H9 (cell line): Measurements from ENCODE around the gene MRPL45. TPM values are rescaled to one million over a fixed set of nuclear protein-coding genes. Genes with fewer than 3 reads are reported as not detected.
A peak's percentile ranks its signal among the peaks of the same experiment; 100 is the strongest.

Experiments
- DNase-seq: peaks from one replicate; pipeline ENCODE4 v3.0.0-alpha.2; 2017
- H2AFZ ChIP-seq: one replicate; pipeline ENCODE4 v1.6.1; 2013; ENCODE audit warnings: mild to moderate bottlenecking, low read length, control low read depth, moderate library complexity
- H2AK5ac ChIP-seq: 2 replicates; pipeline ENCODE4 v1.6.1; 2013; ENCODE audit warnings: low read length, control low read depth, mixed read lengths; ENCODE audit not compliant: insufficient read length
- H2BK120ac ChIP-seq: one replicate; pipeline ENCODE4 v1.6.1; 2013; ENCODE audit warnings: low read depth, mild to moderate bottlenecking, low read length, control low read depth, inconsistent platforms; ENCODE audit not compliant: poor library complexity, severe bottlenecking
- H2BK12ac ChIP-seq: 2 replicates; pipeline ENCODE4 v1.6.1; 2013; ENCODE audit warnings: low read length, control low read depth, mixed read lengths, low read depth; ENCODE audit not compliant: insufficient read length
- H2BK15ac ChIP-seq: 2 replicates; pipeline ENCODE4 v1.6.1; 2013; ENCODE audit warnings: low read depth, low read length, control low read depth
- H2BK20ac ChIP-seq: one replicate; pipeline ENCODE4 v1.6.1; 2013; ENCODE audit warnings: low read depth, mild to moderate bottlenecking, low read length, control low read depth, inconsistent platforms; ENCODE audit not compliant: poor library complexity, severe bottlenecking
- H2BK5ac ChIP-seq: 2 replicates; pipeline ENCODE4 v1.6.1; 2013; ENCODE audit warnings: low read length, control low read depth, mixed read lengths; ENCODE audit not compliant: insufficient read length
- H3K14ac ChIP-seq: 2 replicates; pipeline ENCODE4 v1.6.1; 2013; ENCODE audit warnings: low read length, control low read depth; ENCODE audit not compliant: insufficient read depth
- H3K18ac ChIP-seq: 2 replicates; pipeline ENCODE4 v1.6.1; 2013; ENCODE audit warnings: low read depth, mild to moderate bottlenecking, mixed read lengths, low read length, control low read depth; ENCODE audit not compliant: insufficient read length
- H3K23ac ChIP-seq: 2 replicates; pipeline ENCODE4 v1.6.1; 2013; ENCODE audit warnings: low read length, control low read depth, mixed read lengths, low read depth; ENCODE audit not compliant: insufficient read length
- H3K23me2 ChIP-seq: 2 replicates; pipeline ENCODE4 v1.6.1; 2013; ENCODE audit warnings: low read depth, mild to moderate bottlenecking, mixed read lengths, low read length, control low read depth; ENCODE audit not compliant: insufficient read length, poor library complexity, severe bottlenecking
- H3K27ac ChIP-seq: 2 replicates; pipeline ENCODE4 v1.5.1; 2013; ENCODE audit warnings: low read length, control low read depth, mixed read lengths, low read depth; ENCODE audit not compliant: insufficient read length
- H3K27me3 ChIP-seq: 2 replicates; pipeline ENCODE4 v1.6.1; 2013; ENCODE audit warnings: low read length, control low read depth, inconsistent platforms; ENCODE audit not compliant: insufficient read depth
- H3K4ac ChIP-seq: 2 replicates; pipeline ENCODE4 v1.6.1; 2013; ENCODE audit warnings: low read depth, mild to moderate bottlenecking, control low read depth, inconsistent platforms, low read length, moderate library complexity
- H3K4me1 ChIP-seq: 2 replicates; pipeline ENCODE4 v1.6.1; 2013; ENCODE audit warnings: low read length, control low read depth, inconsistent platforms; ENCODE audit not compliant: insufficient read depth
- H3K4me2 ChIP-seq: 2 replicates; pipeline ENCODE4 v1.6.1; 2013; ENCODE audit warnings: low read length, control low read depth, mixed read lengths; ENCODE audit not compliant: insufficient read length, insufficient read depth
- H3K56ac ChIP-seq: 2 replicates; pipeline ENCODE4 v1.6.1; 2013; ENCODE audit warnings: low read depth, mild to moderate bottlenecking, mixed read lengths, low read length, control low read depth; ENCODE audit not compliant: insufficient read length
- H3K79me1 ChIP-seq: 2 replicates; pipeline ENCODE4 v1.6.1; 2013; ENCODE audit warnings: low read depth, mild to moderate bottlenecking, moderate library complexity, low read length, control low read depth, inconsistent platforms; ENCODE audit not compliant: insufficient read depth, poor library complexity, severe bottlenecking
- H3K79me2 ChIP-seq: 2 replicates; pipeline ENCODE4 v1.6.1; 2013; ENCODE audit warnings: low read length, control low read depth, inconsistent platforms; ENCODE audit not compliant: insufficient read depth
- H3K9ac ChIP-seq: 2 replicates; pipeline ENCODE4 v1.6.1; 2013; ENCODE audit warnings: low read length, control low read depth, mixed read lengths; ENCODE audit not compliant: insufficient read length; ENCODE audit errors: extremely low read depth
- H3K9me3 ChIP-seq: one replicate; pipeline ENCODE4 v1.6.1; 2013; ENCODE audit warnings: low read depth, low read length, inconsistent platforms; ENCODE audit not compliant: control insufficient read depth
- H3T11ph ChIP-seq: one replicate; pipeline ENCODE4 v1.6.1; 2013; ENCODE audit warnings: mild to moderate bottlenecking, low read length, control low read depth, inconsistent platforms
- H4K20me1 ChIP-seq: one replicate; pipeline ENCODE4 v1.6.1; 2013; ENCODE audit not compliant: control insufficient read depth, insufficient read length, insufficient read depth
- H4K5ac ChIP-seq: 2 replicates; pipeline ENCODE4 v1.6.1; 2013; ENCODE audit warnings: low read depth, mild to moderate bottlenecking, mixed read lengths, low read length, control low read depth; ENCODE audit not compliant: insufficient read length
- H4K8ac ChIP-seq: replicated peaks from 2 replicates; pipeline ENCODE4 v1.6.1; 2013; ENCODE audit warnings: low read length, control low read depth, mixed read lengths, low read depth; ENCODE audit not compliant: insufficient read length
- H4K91ac ChIP-seq: 2 replicates; pipeline ENCODE4 v1.6.1; 2013; ENCODE audit warnings: low read depth, mild to moderate bottlenecking, moderate library complexity, mixed read lengths, low read length, control low read depth; ENCODE audit not compliant: insufficient read length
- H3K27ac Mint-ChIP-seq, 3 experiments: 2 replicates in 2 of 3; 3 replicates in 1 of 3; pipeline ENCODE4 v1.8.0; 2020 to 2021; ENCODE audit warnings: mixed read lengths in 3 of 3, mild to moderate bottlenecking in 1 of 3, moderate library complexity in 1 of 3
- H3K27me3 Mint-ChIP-seq: 2 replicates; pipeline ENCODE4 v1.8.0; 2021; ENCODE audit warnings: low read depth, mild to moderate bottlenecking, moderate library complexity, mixed read lengths
- H3K36me3 Mint-ChIP-seq, 3 experiments: 2 replicates in 2 of 3; 3 replicates in 1 of 3; pipeline ENCODE4 v1.8.0; 2020 to 2021; ENCODE audit warnings: low read depth in 3 of 3, mixed read lengths in 3 of 3; ENCODE audit not compliant: insufficient read depth in 1 of 3
- H3K4me1 Mint-ChIP-seq, 2 experiments: 2 replicates each; pipeline ENCODE4 v1.8.0; 2020; ENCODE audit warnings: mixed read lengths in 2 of 2
- H3K4me3 Mint-ChIP-seq, 2 experiments: 2 replicates in 1 of 2; 3 replicates in 1 of 2; pipeline ENCODE4 v1.8.0; 2020 to 2021; ENCODE audit warnings: mild to moderate bottlenecking in 2 of 2, mixed read lengths in 2 of 2, moderate library complexity in 1 of 2
- H3K9me3 Mint-ChIP-seq, 2 experiments: 2 replicates in 1 of 2; 3 replicates in 1 of 2; pipeline ENCODE4 v1.8.0; 2020; ENCODE audit warnings: mild to moderate bottlenecking in 2 of 2, mixed read lengths in 2 of 2, moderate library complexity in 1 of 2
- WGBS: extraction: QIAGEN DNeasy Blood & Tissue Kit; methylation state at CpG from one replicate; pipeline ENCODE4 v1.1.7; 2013; ENCODE audit warnings: missing lambda C conversion rate, low lambda C conversion rate, mixed read lengths; ENCODE audit not compliant: insufficient read length; ENCODE audit errors: extremely low coverage; 5-methylcytosine and 5-hydroxymethylcytosine counted together
- total RNA-seq: library from RNA; stranded (reverse); gene quantifications from 2 replicates; pipeline ENCODE4 v1.2.1, GENCODE V29; 2021
- TF ChIP-seq, protein P1 (sequence below): fragments of 200-600 bp; sonication (generic); conservative IDR thresholded peaks from 3 replicates; pipeline ENCODE4 v1.8.0; 2021; ENCODE audit warnings: antibody characterized with exemption, mild to moderate bottlenecking

The MRPL45 gene
- total RNA-seq, 1 experiment from 2014 or later = 59.9 TPM

GRCh38 chr17:38343608-38344419 is 46.8 kb downstream of the MRPL45 start, which contains the start of gene GPR179:
Gene GPR179 (minus strand): TSS chr17:38343956. CDS start chr17:38343789, 167 bp downstream.
- TF ChIP-seq, protein P1, sequence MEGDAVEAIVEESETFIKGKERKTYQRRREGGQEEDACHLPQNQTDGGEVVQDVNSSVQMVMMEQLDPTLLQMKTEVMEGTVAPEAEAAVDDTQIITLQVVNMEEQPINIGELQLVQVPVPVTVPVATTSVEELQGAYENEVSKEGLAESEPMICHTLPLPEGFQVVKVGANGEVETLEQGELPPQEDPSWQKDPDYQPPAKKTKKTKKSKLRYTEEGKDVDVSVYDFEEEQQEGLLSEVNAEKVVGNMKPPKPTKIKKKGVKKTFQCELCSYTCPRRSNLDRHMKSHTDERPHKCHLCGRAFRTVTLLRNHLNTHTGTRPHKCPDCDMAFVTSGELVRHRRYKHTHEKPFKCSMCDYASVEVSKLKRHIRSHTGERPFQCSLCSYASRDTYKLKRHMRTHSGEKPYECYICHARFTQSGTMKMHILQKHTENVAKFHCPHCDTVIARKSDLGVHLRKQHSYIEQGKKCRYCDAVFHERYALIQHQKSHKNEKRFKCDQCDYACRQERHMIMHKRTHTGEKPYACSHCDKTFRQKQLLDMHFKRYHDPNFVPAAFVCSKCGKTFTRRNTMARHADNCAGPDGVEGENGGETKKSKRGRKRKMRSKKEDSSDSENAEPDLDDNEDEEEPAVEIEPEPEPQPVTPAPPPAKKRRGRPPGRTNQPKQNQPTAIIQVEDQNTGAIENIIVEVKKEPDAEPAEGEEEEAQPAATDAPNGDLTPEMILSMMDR = no peak
- Mint-ChIP-seq H3K36me3 (no peaks in the 10 kb centered on the region), H3K4me1 (peaks cover 17% of the 10 kb centered on the region in 2 experiments), H3K9me3 (no peaks in the 10 kb centered on the region), H3K4me3 (no peak within 1 kb of the TSS; a peak in 1 of 5 replicates), H3K27ac (peak within 1 kb of the TSS in 1 of 3 experiments; percentile 40; a peak in 4 of 7 replicates), H3K27me3 (peaks cover 5% of the 10 kb centered on the region; the same call in 1 of the 2 replicates)
- no peak within 1 kb of the TSS for H4K5ac ChIP-seq
- H2BK5ac ChIP-seq = no peak within 1 kb of the TSS
- no peak within 1 kb of the TSS for H3K4ac ChIP-seq
- no peak within 1 kb of the TSS for H2BK120ac ChIP-seq
- no peaks in the 10 kb centered on the region for H3K23me2 ChIP-seq
- no peak within 1 kb of the TSS for H3K56ac ChIP-seq
- H2BK12ac ChIP-seq = no peak within 1 kb of the TSS
- no peaks in the 10 kb centered on the region for H3K79me1 ChIP-seq
- H3K9ac ChIP-seq = no peak within 1 kb of the TSS
- H2AK5ac ChIP-seq = no peak within 1 kb of the TSS
- H2BK15ac ChIP-seq = no peak within 1 kb of the TSS
- peaks cover 6% of the 10 kb centered on the region; the same call in 1 of the 2 replicates for H3K4me1 ChIP-seq
- H3K23ac ChIP-seq = no peak within 1 kb of the TSS
- H3K18ac ChIP-seq = no peak within 1 kb of the TSS
- H3K79me2 ChIP-seq = no peaks in the 10 kb centered on the region
- H3K4me2 ChIP-seq = no peak within 1 kb of the TSS
- peak; percentile 29 for DNase-seq
- no peak within 1 kb of the TSS for H4K8ac ChIP-seq
- H3T11ph ChIP-seq = no peak within 1 kb of the TSS
- peaks cover 3% of the 10 kb centered on the region for H4K20me1 ChIP-seq
- no peak within 1 kb of the TSS for H2AFZ ChIP-seq
- H3K14ac ChIP-seq = no peak within 1 kb of the TSS; the same call in 1 of the 2 replicates
- no peak within 1 kb of the TSS for H4K91ac ChIP-seq
- no peaks in the 10 kb centered on the region for H3K9me3 ChIP-seq
- no peaks in the 10 kb centered on the region; the same call in 1 of the 2 replicates for H3K27me3 ChIP-seq
- H2BK20ac ChIP-seq = no peak within 1 kb of the TSS
- no CpG with 5 or more reads among the region's 18 CpGs for WGBS
- H3K27ac ChIP-seq = no peak within 1 kb of the TSS
